CD1c-positive myeloid dendritic cell (primary cell): ENCODE data around the gene PGAP3.
A peak's percentile ranks its signal among the peaks of the same experiment; 100 is the strongest.

Experiments
- DNase-seq: peaks from one replicate; pipeline ENCODE4 v3.0.0-alpha.2; 2016; ENCODE audit errors: extremely low spot score

Gene PGAP3

DNA sequence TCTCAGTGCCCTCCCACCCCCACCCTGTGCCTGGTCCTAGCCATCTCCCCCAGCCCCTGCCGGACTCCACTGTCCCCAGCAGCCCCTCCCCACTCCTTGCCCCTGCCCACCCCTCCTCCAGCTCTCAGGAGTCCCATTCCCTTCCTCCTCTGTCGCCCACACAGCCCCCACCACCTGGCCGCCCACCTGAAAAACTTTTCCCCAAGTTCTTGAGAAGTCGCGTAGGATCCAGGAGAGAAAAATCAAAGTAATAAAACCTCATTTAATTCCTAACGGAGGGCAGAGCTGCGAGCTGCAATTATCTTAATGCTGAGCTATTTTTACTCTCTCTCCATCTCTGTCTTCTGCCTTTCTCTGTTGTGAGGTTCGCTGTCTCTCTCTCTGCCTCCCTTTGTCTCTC is 63.5 kb downstream of the PGAP3 start:
- no peak for DNase-seq

DNA sequence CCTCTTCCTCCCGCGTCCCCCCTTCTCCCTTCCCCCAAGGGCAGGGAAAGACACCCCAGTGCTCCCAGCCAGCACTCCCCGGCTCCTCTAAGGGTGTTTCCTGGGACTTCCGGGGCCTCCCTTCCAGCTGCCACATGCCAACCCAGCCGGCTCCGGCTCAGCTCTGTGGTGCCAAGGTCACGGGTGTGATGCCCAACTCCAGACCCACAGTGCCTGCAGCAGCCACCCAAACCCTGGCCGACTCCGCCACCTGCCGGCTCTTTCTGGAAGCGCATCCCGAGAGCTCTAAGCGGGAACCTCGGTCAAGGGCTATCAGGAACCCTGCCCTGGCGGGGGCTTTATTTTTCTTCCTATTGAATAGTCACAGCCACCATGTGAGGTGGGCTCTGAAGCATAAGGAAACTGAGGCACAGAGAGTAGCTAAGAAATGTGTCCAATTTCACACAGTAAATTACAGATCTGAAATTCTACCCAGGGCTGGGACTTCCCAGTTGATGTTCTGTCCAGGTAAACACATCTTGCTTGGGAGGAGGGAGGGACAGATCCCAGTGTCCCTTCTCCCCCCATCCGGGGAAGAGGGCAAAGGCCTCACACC is 64.4 kb downstream of the PGAP3 start:
- DNase-seq: peak; percentile 89

DNA sequence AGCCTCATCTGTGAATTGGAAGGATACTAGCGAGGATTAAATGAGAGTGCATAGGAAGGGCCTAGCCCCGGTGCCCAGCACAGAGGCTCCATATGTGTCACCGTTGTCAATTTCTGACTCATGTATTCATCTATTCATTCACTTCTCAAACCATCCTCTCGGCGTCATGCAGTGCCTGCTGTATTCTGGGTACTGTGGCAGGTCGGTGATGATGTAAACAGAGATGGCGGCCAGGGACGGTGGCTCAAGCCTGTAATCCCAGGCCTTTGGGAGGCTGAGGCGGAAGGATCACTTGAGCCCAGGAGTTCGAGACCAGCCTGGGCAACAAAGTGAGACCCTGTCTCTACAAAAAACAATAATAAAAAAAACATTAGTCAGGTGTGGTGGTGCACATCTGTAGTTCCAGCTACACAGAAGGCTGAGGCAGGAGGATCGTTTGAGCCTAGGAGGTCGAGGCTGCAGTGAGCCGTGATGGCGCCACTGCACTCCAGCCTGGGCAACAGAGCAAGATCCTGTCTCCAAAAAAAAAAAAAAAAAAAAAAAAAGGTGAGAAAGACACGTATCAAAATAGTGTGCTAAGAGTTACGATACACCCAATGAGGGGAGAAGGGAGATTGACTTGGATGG is 65.4 kb downstream of the PGAP3 start:
- DNase-seq: no peak

DNA sequence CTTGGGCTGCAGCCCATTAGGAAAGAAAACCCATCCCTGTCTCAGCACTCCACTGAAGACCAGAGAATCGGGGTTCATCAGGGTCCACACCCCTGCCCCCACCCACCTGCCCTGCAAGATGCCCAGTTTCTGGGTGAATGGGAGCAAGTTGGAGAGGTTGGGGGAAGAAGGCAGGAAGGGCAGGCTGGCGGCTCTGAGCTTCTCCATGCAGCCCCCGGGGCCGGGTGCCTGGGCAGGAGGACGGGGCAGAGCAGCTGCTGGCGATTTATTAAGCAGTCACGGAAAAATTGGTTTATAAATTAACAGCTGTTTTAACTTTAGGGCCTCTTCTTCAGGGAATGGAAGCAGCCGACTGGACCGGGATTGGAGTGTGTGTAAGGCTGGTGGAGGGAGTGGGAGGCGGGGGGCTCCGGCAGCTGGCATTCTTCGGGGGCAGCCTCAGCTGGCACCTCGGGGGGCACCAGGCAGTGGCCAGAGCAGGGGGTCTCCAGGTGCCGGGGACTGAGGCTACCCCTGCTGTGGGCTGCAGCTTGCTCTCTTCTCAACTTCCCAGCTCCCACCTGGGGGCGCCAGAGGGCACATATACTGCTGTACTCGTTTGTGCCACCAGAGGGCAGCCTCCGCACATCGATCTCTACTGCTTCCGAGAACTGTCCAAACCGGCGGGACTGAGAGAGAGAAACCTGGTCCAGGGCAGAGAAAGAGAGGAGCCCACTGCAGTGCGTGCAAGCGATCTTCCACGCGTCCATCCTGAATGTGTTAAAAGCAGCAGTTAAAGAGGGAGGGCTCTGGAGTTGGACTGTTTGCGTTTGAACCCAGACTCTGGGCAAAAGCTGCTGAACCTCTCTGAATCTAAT is 66.1 kb downstream of the PGAP3 start:
- DNase-seq: peak; percentile 95
